ENCODE data around the gene ABHD8. TPM values are rescaled to one million over a fixed set of nuclear protein-coding genes. Genes with fewer than 3 reads are reported as not detected.

Gene ABHD8
- total and polyA plus RNA-seq, 2 of the 13 experiments (the other 11 are each of a cell fraction or from before 2014, with no cell fraction given), result 6.3 to 7.2 TPM

DNA sequence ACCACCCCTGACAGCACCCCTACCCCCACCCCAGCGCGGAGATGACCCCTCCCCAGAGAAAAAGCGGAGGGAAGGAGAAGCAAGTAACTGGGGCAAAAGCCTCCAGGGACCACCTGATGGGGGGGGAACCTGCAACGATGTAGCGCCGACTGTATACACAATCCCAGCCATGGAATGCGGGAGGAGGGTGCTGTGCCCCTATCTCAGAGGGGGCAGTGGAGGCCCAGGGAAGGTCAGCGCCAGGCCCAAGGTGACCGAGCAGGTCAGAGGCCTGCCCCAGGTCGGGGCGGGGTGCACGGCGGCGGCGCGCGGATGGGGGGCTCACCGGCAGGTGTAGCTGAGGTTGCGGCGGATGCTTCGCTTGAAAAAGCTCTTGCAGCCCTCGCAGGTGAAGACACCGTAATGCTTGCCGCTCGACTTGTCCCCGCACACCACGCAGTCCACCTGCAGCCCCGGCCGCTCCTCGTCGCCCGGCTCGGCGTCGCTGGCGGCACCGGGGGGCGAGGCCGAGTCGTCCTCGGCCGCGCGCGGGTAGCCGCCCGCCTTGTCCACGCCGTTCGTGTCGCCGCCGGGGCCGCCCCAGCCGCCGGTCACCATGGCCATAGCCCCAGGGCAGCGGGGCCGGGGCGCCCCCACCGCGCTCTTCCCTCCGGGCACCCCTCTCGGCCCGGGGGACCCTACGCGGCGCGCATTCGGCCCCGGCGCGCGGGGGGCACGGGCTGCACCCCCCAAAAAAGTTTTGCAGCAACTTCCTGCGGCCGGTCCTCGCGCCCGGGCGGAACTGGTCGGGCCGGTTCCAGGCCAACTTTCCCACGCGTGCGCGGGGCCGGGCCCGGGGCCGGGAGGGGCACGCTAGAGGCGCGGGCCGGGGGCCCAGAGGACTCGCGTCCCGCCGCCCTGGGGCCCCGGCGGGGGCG, 58.3 kb downstream of the ABHD8 start (continued):
- no peak; the same call in 1 of the 2 replicates for TF ChIP-seq ZFP82 (CRISPR knock-in tag; IDR thresholded peaks at IDR 0.05; ENCODE audit: borderline replicate concordance)
- no peak for TF ChIP-seq CHCHD3 (CRISPR knock-in tag; IDR thresholded peaks at IDR 0.05)
- TF ChIP-seq ZNF33A (CRISPR knock-in tag; IDR thresholded peaks at IDR 0.05; ENCODE audit: borderline replicate concordance), result no peak
- no peak; the same call in 1 of the 2 replicates for TF ChIP-seq ZFY (CRISPR knock-in tag; IDR thresholded peaks at IDR 0.05)
- TF ChIP-seq, protein P1, sequence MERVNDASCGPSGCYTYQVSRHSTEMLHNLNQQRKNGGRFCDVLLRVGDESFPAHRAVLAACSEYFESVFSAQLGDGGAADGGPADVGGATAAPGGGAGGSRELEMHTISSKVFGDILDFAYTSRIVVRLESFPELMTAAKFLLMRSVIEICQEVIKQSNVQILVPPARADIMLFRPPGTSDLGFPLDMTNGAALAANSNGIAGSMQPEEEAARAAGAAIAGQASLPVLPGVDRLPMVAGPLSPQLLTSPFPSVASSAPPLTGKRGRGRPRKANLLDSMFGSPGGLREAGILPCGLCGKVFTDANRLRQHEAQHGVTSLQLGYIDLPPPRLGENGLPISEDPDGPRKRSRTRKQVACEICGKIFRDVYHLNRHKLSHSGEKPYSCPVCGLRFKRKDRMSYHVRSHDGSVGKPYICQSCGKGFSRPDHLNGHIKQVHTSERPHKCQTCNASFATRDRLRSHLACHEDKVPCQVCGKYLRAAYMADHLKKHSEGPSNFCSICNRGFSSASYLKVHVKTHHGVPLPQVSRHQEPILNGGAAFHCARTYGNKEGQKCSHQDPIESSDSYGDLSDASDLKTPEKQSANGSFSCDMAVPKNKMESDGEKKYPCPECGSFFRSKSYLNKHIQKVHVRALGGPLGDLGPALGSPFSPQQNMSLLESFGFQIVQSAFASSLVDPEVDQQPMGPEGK (CRISPR knock-in tag; IDR thresholded peaks at IDR 0.05), result 0 out of 2 replicates have a peak, but pooled peaks have one; percentile 1
- TF ChIP-seq HMG20A (CRISPR knock-in tag; IDR thresholded peaks at IDR 0.05; ENCODE audit: borderline replicate concordance), result no peak
- no peak for TF ChIP-seq MTF2 (CRISPR knock-in tag; IDR thresholded peaks at IDR 0.05; ENCODE audit: borderline replicate concordance)
- TF ChIP-seq, protein P2, sequence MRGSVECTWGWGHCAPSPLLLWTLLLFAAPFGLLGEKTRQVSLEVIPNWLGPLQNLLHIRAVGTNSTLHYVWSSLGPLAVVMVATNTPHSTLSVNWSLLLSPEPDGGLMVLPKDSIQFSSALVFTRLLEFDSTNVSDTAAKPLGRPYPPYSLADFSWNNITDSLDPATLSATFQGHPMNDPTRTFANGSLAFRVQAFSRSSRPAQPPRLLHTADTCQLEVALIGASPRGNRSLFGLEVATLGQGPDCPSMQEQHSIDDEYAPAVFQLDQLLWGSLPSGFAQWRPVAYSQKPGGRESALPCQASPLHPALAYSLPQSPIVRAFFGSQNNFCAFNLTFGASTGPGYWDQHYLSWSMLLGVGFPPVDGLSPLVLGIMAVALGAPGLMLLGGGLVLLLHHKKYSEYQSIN (CRISPR knock-in tag; IDR thresholded peaks at IDR 0.05; ENCODE audit: borderline replicate concordance), result 0 out of 2 replicates have a peak, but pooled peaks have one; percentile 55
- TF ChIP-seq, protein P3, sequence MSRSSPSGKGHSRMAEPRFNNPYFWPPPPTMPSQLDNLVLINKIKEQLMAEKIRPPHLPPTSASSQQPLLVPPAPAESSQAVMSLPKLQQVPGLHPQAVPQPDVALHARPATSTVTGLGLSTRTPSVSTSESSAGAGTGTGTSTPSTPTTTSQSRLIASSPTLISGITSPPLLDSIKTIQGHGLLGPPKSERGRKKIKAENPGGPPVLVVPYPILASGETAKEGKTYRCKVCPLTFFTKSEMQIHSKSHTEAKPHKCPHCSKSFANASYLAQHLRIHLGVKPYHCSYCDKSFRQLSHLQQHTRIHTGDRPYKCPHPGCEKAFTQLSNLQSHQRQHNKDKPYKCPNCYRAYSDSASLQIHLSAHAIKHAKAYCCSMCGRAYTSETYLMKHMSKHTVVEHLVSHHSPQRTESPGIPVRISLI (CRISPR knock-in tag; IDR thresholded peaks at IDR 0.05; ENCODE audit: borderline replicate concordance), result 0 out of 2 replicates have a peak, but pooled peaks have one; percentile 20
- TF ChIP-seq ZNF670 (CRISPR knock-in tag; IDR thresholded peaks at IDR 0.05; ENCODE audit: borderline replicate concordance), result 0 out of 2 replicates have a peak, but pooled peaks have one; percentile 1
- no peak for TF ChIP-seq KLF6 (CRISPR knock-in tag; IDR thresholded peaks at IDR 0.05)
- TF ChIP-seq ZC3H4 (CRISPR knock-in tag; IDR thresholded peaks at IDR 0.05; ENCODE audit: borderline replicate concordance), result no peak
- TF ChIP-seq, protein P4, sequence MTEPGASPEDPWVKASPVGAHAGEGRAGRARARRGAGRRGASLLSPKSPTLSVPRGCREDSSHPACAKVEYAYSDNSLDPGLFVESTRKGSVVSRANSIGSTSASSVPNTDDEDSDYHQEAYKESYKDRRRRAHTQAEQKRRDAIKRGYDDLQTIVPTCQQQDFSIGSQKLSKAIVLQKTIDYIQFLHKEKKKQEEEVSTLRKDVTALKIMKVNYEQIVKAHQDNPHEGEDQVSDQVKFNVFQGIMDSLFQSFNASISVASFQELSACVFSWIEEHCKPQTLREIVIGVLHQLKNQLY (CRISPR knock-in tag; IDR thresholded peaks at IDR 0.05), result no peak
- TF ChIP-seq, protein P5, sequence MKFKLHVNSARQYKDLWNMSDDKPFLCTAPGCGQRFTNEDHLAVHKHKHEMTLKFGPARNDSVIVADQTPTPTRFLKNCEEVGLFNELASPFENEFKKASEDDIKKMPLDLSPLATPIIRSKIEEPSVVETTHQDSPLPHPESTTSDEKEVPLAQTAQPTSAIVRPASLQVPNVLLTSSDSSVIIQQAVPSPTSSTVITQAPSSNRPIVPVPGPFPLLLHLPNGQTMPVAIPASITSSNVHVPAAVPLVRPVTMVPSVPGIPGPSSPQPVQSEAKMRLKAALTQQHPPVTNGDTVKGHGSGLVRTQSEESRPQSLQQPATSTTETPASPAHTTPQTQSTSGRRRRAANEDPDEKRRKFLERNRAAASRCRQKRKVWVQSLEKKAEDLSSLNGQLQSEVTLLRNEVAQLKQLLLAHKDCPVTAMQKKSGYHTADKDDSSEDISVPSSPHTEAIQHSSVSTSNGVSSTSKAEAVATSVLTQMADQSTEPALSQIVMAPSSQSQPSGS (CRISPR knock-in tag; IDR thresholded peaks at IDR 0.05), result no peak
- TF ChIP-seq, protein P6, sequence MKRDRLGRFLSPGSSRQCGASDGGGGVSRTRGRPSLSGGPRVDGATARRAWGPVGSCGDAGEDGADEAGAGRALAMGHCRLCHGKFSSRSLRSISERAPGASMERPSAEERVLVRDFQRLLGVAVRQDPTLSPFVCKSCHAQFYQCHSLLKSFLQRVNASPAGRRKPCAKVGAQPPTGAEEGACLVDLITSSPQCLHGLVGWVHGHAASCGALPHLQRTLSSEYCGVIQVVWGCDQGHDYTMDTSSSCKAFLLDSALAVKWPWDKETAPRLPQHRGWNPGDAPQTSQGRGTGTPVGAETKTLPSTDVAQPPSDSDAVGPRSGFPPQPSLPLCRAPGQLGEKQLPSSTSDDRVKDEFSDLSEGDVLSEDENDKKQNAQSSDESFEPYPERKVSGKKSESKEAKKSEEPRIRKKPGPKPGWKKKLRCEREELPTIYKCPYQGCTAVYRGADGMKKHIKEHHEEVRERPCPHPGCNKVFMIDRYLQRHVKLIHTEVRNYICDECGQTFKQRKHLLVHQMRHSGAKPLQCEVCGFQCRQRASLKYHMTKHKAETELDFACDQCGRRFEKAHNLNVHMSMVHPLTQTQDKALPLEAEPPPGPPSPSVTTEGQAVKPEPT (CRISPR knock-in tag; IDR thresholded peaks at IDR 0.05; ENCODE audit: low read depth), result no peak
- peak; percentile 17; the same call in 1 of the 2 replicates for TF ChIP-seq ZBTB7B (CRISPR knock-in tag; IDR thresholded peaks at IDR 0.05)
- peak; percentile 23; the same call in 1 of the 2 replicates for TF ChIP-seq TAF1 (CRISPR knock-in tag; IDR thresholded peaks at IDR 0.05)
- TF ChIP-seq, protein P7, sequence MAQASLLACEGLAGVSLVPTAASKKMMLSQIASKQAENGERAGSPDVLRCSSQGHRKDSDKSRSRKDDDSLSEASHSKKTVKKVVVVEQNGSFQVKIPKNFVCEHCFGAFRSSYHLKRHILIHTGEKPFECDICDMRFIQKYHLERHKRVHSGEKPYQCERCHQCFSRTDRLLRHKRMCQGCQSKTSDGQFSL (CRISPR knock-in tag; IDR thresholded peaks at IDR 0.05), result peak; percentile 99
- no peak for TF ChIP-seq NKX3-1 (CRISPR knock-in tag; IDR thresholded peaks at IDR 0.05)
